ENCODE data around the gene COL4A3.
A peak's percentile ranks its signal among the peaks of the same experiment; 100 is the strongest.

Gene COL4A3

GRCh38 chr2:227296671-227297405, 132.4 kb downstream of the COL4A3 start:
- no peak for DNase-seq

- no peak for DNase-seq
Measured at GRCh38 chr2:227301523-227301922, 137.1 kb downstream of the COL4A3 start.

GRCh38 chr2:227308784-227309183, 144.4 kb downstream of the COL4A3 start:
- DNase-seq = no peak

- no peak for DNase-seq
Measured at GRCh38 chr2:227310756-227311110, 146.3 kb downstream of the COL4A3 start.

GRCh38 chr2:227311861-227312506, 147.6 kb downstream of the COL4A3 start:
- no peak for DNase-seq

- no peak for DNase-seq
Measured at GRCh38 chr2:227312579-227312978, 148.2 kb downstream of the COL4A3 start.

GRCh38 chr2:227313310-227313709, 148.9 kb downstream of the COL4A3 start:
- DNase-seq = no peak

GRCh38 chr2:227317834-227318233, 153.4 kb downstream of the COL4A3 start:
- no peak for DNase-seq

GRCh38 chr2:227320305-227321094, 156.1 kb downstream of the COL4A3 start:
- no peak for DNase-seq

GRCh38 chr2:227322530-227323205, 158.2 kb downstream of the COL4A3 start:
- DNase-seq = no peak

- DNase-seq = no peak
Measured at GRCh38 chr2:227323818-227324217, 159.4 kb downstream of the COL4A3 start.

GRCh38 chr2:227324642-227324994, 160.2 kb downstream of the COL4A3 start:
- no peak for DNase-seq

- DNase-seq = peak; percentile 94
Measured at GRCh38 chr2:227324995-227325838, 160.8 kb downstream of the COL4A3 start, which contains the start of gene MFF. TSS of gene MFF (plus strand) at chr2:227325251. CDS start at chr2:227330666, 5,415 bp downstream.

- no peak for DNase-seq
Measured at GRCh38 chr2:227325839-227326195, 161.4 kb downstream of the COL4A3 start.

- no peak for DNase-seq
Measured at GRCh38 chr2:227326783-227327182, 162.4 kb downstream of the COL4A3 start.

GRCh38 chr2:227335713-227336112, 171.3 kb downstream of the COL4A3 start:
- DNase-seq = no peak

- DNase-seq = no peak
Measured at GRCh38 chr2:227337442-227337841, 173.0 kb downstream of the COL4A3 start.

GRCh38 chr2:227339098-227339599, 174.7 kb downstream of the COL4A3 start:
- DNase-seq = no peak

- no peak for DNase-seq
Measured at GRCh38 chr2:227340106-227340505, 175.7 kb downstream of the COL4A3 start.

- DNase-seq = no peak
Measured at GRCh38 chr2:227341553-227341952, 177.1 kb downstream of the COL4A3 start.

- no peak for DNase-seq
Measured at GRCh38 chr2:227344231-227344630, 179.8 kb downstream of the COL4A3 start.

- no peak for DNase-seq
Measured at GRCh38 chr2:227347117-227347516, 182.7 kb downstream of the COL4A3 start.

Measured in activated CD4-positive, alpha-beta T cell treated with anti-CD3 and anti-CD28 coated beads, Interleukin-2, amount 50 U/mL, for 4 hours (primary cell).